ENCODE results near the gene SKAP2. TPM values are rescaled to one million over a fixed set of nuclear protein-coding genes. Genes with fewer than 3 reads are reported as not detected.

SKAP2 gene
- total RNA-seq, 1 experiment from 2014 or later, result 3.2 TPM

DNA sequence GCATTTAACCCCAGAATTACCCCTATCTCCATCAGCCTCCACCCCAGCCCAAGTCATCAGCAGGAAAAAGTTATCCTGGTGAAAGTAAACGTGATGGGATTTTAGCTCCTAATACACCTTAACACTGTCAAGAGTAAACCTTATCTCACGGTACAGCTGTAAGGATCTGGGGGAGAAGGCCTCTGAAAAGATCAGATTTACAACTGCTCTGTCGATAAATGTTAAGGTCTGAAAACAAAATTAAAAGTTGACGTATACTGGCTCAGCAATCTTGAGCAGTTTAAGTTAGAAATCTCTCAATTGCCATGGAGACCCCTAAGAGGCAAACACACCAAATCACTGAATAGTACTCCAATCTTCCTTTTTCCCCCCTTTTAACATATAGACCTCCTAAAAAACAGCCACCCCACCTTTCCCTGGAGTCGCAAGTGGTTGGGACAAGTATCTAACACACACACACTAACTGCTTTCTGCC is 6.1 kb downstream of the SKAP2 start:
- no peaks in the 10 kb centered on the region for H3K9me3 Mint-ChIP-seq
- Histone ChIP-seq H2BK12ac (ENCODE audit: insufficient read length, low read depth, low read length) (no peak overlapping the region), H3K9me3 (ENCODE audit: control insufficient read depth, low read depth, low read length) (no peaks in the 10 kb centered on the region), H3K14ac (ENCODE audit: insufficient read depth, low read length) (no peak overlapping the region), H3K79me1 (ENCODE audit: insufficient read depth, low read depth, low read length, poor library complexity, severe bottlenecking) (no peaks in the 10 kb centered on the region), H4K91ac (ENCODE audit: insufficient read length, low read depth, low read length) (no peak overlapping the region), H3K27me3 (ENCODE audit: insufficient read depth, low read length) (peaks cover 8% of the 10 kb centered on the region; the same call in 1 of the 2 replicates), H3K4ac (ENCODE audit: low read depth, low read length) (no peak overlapping the region), H3K79me2 (ENCODE audit: insufficient read depth, low read length) (no peaks in the 10 kb centered on the region), H3K4me1 (ENCODE audit: insufficient read depth, low read length) (peaks cover 6% of the 10 kb centered on the region; the same call in 1 of the 2 replicates), H3K18ac (ENCODE audit: insufficient read length, low read depth, low read length) (no peak overlapping the region), H3K23ac (ENCODE audit: insufficient read length, low read depth, low read length) (no peak overlapping the region), H2BK120ac (ENCODE audit: low read depth, low read length, poor library complexity, severe bottlenecking) (no peak overlapping the region), H4K20me1 (ENCODE audit: control insufficient read depth, insufficient read depth, insufficient read length) (no peaks in the 10 kb centered on the region), H2AFZ (ENCODE audit: low read length) (no peak overlapping the region), H3K27ac (ENCODE audit: insufficient read length, low read depth, low read length) (no peak overlapping the region), H2BK20ac (ENCODE audit: low read depth, low read length, poor library complexity, severe bottlenecking) (no peak overlapping the region), H3K9ac (ENCODE audit: extremely low read depth, insufficient read length, low read length) (no peak overlapping the region), H4K8ac (replicated peaks; ENCODE audit: insufficient read length, low read depth, low read length) (no peak overlapping the region), H3T11ph (ENCODE audit: low read length) (no peak overlapping the region), H2BK5ac (ENCODE audit: insufficient read length, low read length) (no peak overlapping the region), H4K5ac (ENCODE audit: insufficient read length, low read depth, low read length) (no peak overlapping the region), H3K4me2 (ENCODE audit: insufficient read depth, insufficient read length, low read length) (peak overlapping the region; percentile 54), H2AK5ac (ENCODE audit: insufficient read length, low read length) (no peak overlapping the region), H3K23me2 (ENCODE audit: insufficient read length, low read depth, low read length, poor library complexity, severe bottlenecking) (no peaks in the 10 kb centered on the region), H2BK15ac (ENCODE audit: low read depth, low read length) (no peak overlapping the region), H3K56ac (ENCODE audit: insufficient read length, low read depth, low read length) (no peak overlapping the region)
- H3K27ac Mint-ChIP-seq, result no peak overlapping the region
- WGBS (ENCODE audit: extremely low coverage, insufficient read length, low lambda C conversion rate), result no CpG with 5 or more reads among the region's 5 CpGs
- peaks cover 94% of the 10 kb centered on the region for H3K27me3 Mint-ChIP-seq (ENCODE audit: low read depth)
- no peaks in the 10 kb centered on the region for H3K36me3 Mint-ChIP-seq (ENCODE audit: insufficient read depth in 1 of 3, low read depth in 3 of 3)
- TF ChIP-seq, protein P1, sequence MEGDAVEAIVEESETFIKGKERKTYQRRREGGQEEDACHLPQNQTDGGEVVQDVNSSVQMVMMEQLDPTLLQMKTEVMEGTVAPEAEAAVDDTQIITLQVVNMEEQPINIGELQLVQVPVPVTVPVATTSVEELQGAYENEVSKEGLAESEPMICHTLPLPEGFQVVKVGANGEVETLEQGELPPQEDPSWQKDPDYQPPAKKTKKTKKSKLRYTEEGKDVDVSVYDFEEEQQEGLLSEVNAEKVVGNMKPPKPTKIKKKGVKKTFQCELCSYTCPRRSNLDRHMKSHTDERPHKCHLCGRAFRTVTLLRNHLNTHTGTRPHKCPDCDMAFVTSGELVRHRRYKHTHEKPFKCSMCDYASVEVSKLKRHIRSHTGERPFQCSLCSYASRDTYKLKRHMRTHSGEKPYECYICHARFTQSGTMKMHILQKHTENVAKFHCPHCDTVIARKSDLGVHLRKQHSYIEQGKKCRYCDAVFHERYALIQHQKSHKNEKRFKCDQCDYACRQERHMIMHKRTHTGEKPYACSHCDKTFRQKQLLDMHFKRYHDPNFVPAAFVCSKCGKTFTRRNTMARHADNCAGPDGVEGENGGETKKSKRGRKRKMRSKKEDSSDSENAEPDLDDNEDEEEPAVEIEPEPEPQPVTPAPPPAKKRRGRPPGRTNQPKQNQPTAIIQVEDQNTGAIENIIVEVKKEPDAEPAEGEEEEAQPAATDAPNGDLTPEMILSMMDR (conservative IDR thresholded peaks at IDR 0.05), result no peak
- H3K4me3 Mint-ChIP-seq, result peak overlapping the region in 1 of 2 experiments; percentile 79; a peak in 4 of 5 replicates
- H3K4me1 Mint-ChIP-seq, result peaks cover 19 to 24% of the 10 kb centered on the region in 2 experiments
- DNase-seq, result no peak

Measured in H9 (cell line).